IMR-90 (cell line): Measurements from ENCODE around the gene PXK. TPM values are rescaled to one million over a fixed set of nuclear protein-coding genes. Genes with fewer than 3 reads are reported as not detected.

Experiments used
- ATAC-seq: fragments of 200-7000 bp; cut with Tn5 transposase; 2 replicates; pipeline ENCODE4 v1.9.1; 2020; ENCODE audit warnings: low read depth, mild to moderate bottlenecking, moderate library complexity
- BruUV-seq: library from RNA; stranded (reverse); fragments of 400-500 nt; replicated peaks from 2 replicates; lab custom pipeline; 2021; lab: Mats Ljungman, UMichigan
- CTCF ChIA-PET: fragments of 300-600 bp; formaldehyde crosslinking; extraction: SDS; loops from one replicate; lab custom pipeline; 2021; ENCODE audit warnings: antibody characterized with exemption; lab: Yijun Ruan, JAX
- POLR2A ChIA-PET: fragments of 300-600 bp; sonication (Branson Sonifier 250); formaldehyde crosslinking; loops from one replicate; lab custom pipeline; 2022; ENCODE audit warnings: antibody characterized with exemption; ENCODE audit not compliant: unreplicated experiment; lab: Charles Lee
- DNase-seq: peaks from one replicate; pipeline ENCODE4 v3.0.0; 2013
- H2AFZ ChIP-seq: replicated peaks from 2 replicates; pipeline ENCODE3; 2013; ENCODE audit warnings: low read length, mild to moderate bottlenecking; ENCODE audit not compliant: poor library complexity
- H2AK5ac ChIP-seq: 2 replicates; pipeline ENCODE4 v1.6.1; 2013; ENCODE audit warnings: low read depth, low read length, inconsistent platforms
- H2AK9ac ChIP-seq: replicated peaks from 2 replicates; pipeline ENCODE3; 2013; ENCODE audit warnings: mild to moderate bottlenecking, low read depth, low read length, moderate library complexity; ENCODE audit not compliant: poor library complexity
- H2BK120ac ChIP-seq: 2 replicates; pipeline ENCODE4 v1.6.1; 2013; ENCODE audit warnings: low read depth, low read length, inconsistent platforms
- H2BK15ac ChIP-seq: 3 replicates; pipeline ENCODE4 v1.6.1; 2013; ENCODE audit warnings: low read depth, low read length, inconsistent platforms
- H2BK20ac ChIP-seq: 2 replicates; pipeline ENCODE4 v1.6.1; 2013; ENCODE audit warnings: low read depth, mild to moderate bottlenecking, inconsistent platforms, low read length, moderate library complexity
- H2BK5ac ChIP-seq: 2 replicates; pipeline ENCODE4 v1.6.1; 2013; ENCODE audit warnings: mild to moderate bottlenecking, low read depth, low read length, inconsistent platforms; ENCODE audit not compliant: poor library complexity, severe bottlenecking
- H3K14ac ChIP-seq: replicated peaks from 2 replicates; pipeline ENCODE4 v1.6.1; 2013; ENCODE audit warnings: low read depth, low read length, inconsistent platforms
- H3K18ac ChIP-seq: 2 replicates; pipeline ENCODE4 v1.6.1; 2013; ENCODE audit warnings: low read depth, low read length, control low read depth
- H3K23ac ChIP-seq: 2 replicates; pipeline ENCODE4 v1.6.1; 2013; ENCODE audit warnings: low read depth, low read length, inconsistent platforms
- H3K27ac ChIP-seq: 2 replicates; pipeline ENCODE4 v1.5.1; 2013; ENCODE audit warnings: mild to moderate bottlenecking, control low read depth, low read length; ENCODE audit not compliant: insufficient read depth
- H3K27me3 ChIP-seq: 2 replicates; pipeline ENCODE4 v1.6.1; 2013; ENCODE audit warnings: low read length; ENCODE audit not compliant: control insufficient read depth, insufficient read depth
- H3K36me3 ChIP-seq: 2 replicates; pipeline ENCODE4 v1.6.1; 2013; ENCODE audit warnings: low read length, mixed read lengths; ENCODE audit not compliant: control insufficient read depth, insufficient read depth
- H3K4ac ChIP-seq: 2 replicates; pipeline ENCODE4 v1.6.1; 2013; ENCODE audit warnings: low read depth, low read length, inconsistent platforms
- H3K4me1 ChIP-seq: 2 replicates; pipeline ENCODE4 v1.6.1; 2013; ENCODE audit warnings: low read length, mixed read lengths; ENCODE audit not compliant: control insufficient read depth, insufficient read depth
- H3K4me2 ChIP-seq: 2 replicates; pipeline ENCODE4 v1.6.1; 2013; ENCODE audit warnings: low read depth, mild to moderate bottlenecking, control low read depth, low read length, moderate library complexity
- H3K4me3 ChIP-seq: 2 replicates; pipeline ENCODE4 v1.5.1; 2013; ENCODE audit warnings: low read depth, mild to moderate bottlenecking, control low read depth, low read length, moderate library complexity; ENCODE audit not compliant: insufficient read depth
- H3K56ac ChIP-seq: 2 replicates; pipeline ENCODE4 v1.6.1; 2013; ENCODE audit warnings: low read length, inconsistent platforms; ENCODE audit not compliant: insufficient read depth; ENCODE audit errors: extremely low read depth
- H3K79me1 ChIP-seq, 2 experiments: 2 replicates each; pipeline ENCODE4 v1.6.1; 2013; ENCODE audit warnings: low read length in 2 of 2, inconsistent platforms in 1 of 2, low read depth in 1 of 2
- H3K9ac ChIP-seq: 2 replicates; pipeline ENCODE4 v1.6.1; 2013; ENCODE audit warnings: low read depth, low read length, control low read depth
- H3K9me1 ChIP-seq: 2 replicates; pipeline ENCODE4 v1.6.1; 2013; ENCODE audit warnings: low read length, inconsistent platforms; ENCODE audit not compliant: insufficient read depth
- H3K9me3 ChIP-seq: 2 replicates; pipeline ENCODE4 v1.6.1; 2013; ENCODE audit warnings: low read length; ENCODE audit not compliant: control insufficient read depth, insufficient read depth
- H4K20me1 ChIP-seq: 2 replicates; pipeline ENCODE4 v1.6.1; 2013; ENCODE audit warnings: low read length, inconsistent platforms; ENCODE audit not compliant: insufficient read depth
- H4K5ac ChIP-seq: 2 replicates; pipeline ENCODE4 v1.6.1; 2013; ENCODE audit warnings: mild to moderate bottlenecking, low read depth, low read length, control low read depth
- H4K8ac ChIP-seq, 2 experiments: 2 replicates each; pipeline ENCODE4 v1.6.1; 2013; ENCODE audit warnings: low read depth in 2 of 2, low read length in 2 of 2, control low read depth in 1 of 2, inconsistent platforms in 1 of 2
- H4K91ac ChIP-seq: 2 replicates; pipeline ENCODE4 v1.6.1; 2013; ENCODE audit warnings: low read depth, low read length, inconsistent platforms; ENCODE audit not compliant: insufficient read depth
- FOS ChIP-seq: fragments of 150-350 bp; IDR thresholded peaks from 2 replicates; pipeline ENCODE4 v1.6.1; 2016; ENCODE audit warnings: low read depth, low read length
- MAZ ChIP-seq: IDR thresholded peaks from 2 replicates; pipeline ENCODE4 v1.6.1; 2012; ENCODE audit warnings: low read depth, mild to moderate bottlenecking, low read length, improper control_type of control experiment, moderate library complexity, borderline replicate concordance
- RAD21 ChIP-seq: IDR thresholded peaks from 2 replicates; pipeline ENCODE4 v1.6.1; 2012; ENCODE audit warnings: low read length, improper control_type of control experiment
- RCOR1 ChIP-seq: IDR thresholded peaks from 2 replicates; pipeline ENCODE4 v1.6.1; 2012; ENCODE audit warnings: mild to moderate bottlenecking, low read length, improper control_type of control experiment; ENCODE audit not compliant: insufficient replicate concordance
- WGBS, 2 experiments: methylation state at CpG; one replicate each; pipeline versions ENCODE4 v1.1.5 to v1.1.7; 2013; ENCODE audit warnings: missing lambda C conversion rate in 2 of 2; ENCODE audit not compliant: insufficient read length in 1 of 2; ENCODE audit errors: extremely low coverage in 2 of 2; 5-methylcytosine and 5-hydroxymethylcytosine counted together
- dilution Hi-C: fragments of 300-500 bp; cut with HindIII; formaldehyde crosslinking; loops from one replicate; pipeline ENCODE4 v1.14.3; 2018; ENCODE audit warnings: low sequenced_read_pairs; ENCODE audit not compliant: unreplicated experiment
- in situ Hi-C: fragments of 300-500 bp; cut with MboI; formaldehyde crosslinking; loops from 3 replicates; pipeline ENCODE4 v1.14.3; 2019; ENCODE audit warnings: low sequenced_read_pairs, inconsistent platforms, mixed read lengths
- intact Hi-C: fragments of 100-400 bp; cut with micrococcal nuclease; formaldehyde crosslinking; loops from 2 replicates; pipeline ENCODE4 v1.10.0; 2022
- polyA plus RNA-seq, 3 experiments: library from polyadenylated mRNA; depleted of rRNA; stranded (reverse); fragments of >200 nt; gene quantifications; 2 replicates each; pipeline ENCODE4 v1.2.3, GENCODE V29; 2012; ENCODE audit warnings: low replicate concordance in 1 of 3
- total RNA-seq: library from RNA; depleted of rRNA; stranded (reverse); fragments of >200 nt; gene quantifications from 2 replicates; pipeline ENCODE4 v1.2.3, GENCODE V29; 2012
- TF ChIP-seq, protein P1 (sequence below): fragments of 150-350 bp; IDR thresholded peaks from 2 replicates; pipeline ENCODE4 v1.6.1; 2016; ENCODE audit warnings: low read depth, mild to moderate bottlenecking, low read length, moderate library complexity, borderline replicate concordance
- TF ChIP-seq, protein P2 (sequence below): fragments of 150-350 bp; IDR thresholded peaks from 2 replicates; pipeline ENCODE4 v1.6.1; 2017; ENCODE audit warnings: mild to moderate bottlenecking, antibody characterized with exemption, low read length, low read depth
- TF ChIP-seq, protein P3 (sequence below): conservative IDR thresholded peaks from 2 replicates; pipeline ENCODE4 v1.5.1; 2012; ENCODE audit warnings: mild to moderate bottlenecking, low read depth, low read length, improper control_type of control experiment

The PXK gene
- total and polyA plus RNA-seq, 2 of the 4 experiments (the other 2 are of a cell fraction): 14.3 to 17.7 TPM

DNA sequence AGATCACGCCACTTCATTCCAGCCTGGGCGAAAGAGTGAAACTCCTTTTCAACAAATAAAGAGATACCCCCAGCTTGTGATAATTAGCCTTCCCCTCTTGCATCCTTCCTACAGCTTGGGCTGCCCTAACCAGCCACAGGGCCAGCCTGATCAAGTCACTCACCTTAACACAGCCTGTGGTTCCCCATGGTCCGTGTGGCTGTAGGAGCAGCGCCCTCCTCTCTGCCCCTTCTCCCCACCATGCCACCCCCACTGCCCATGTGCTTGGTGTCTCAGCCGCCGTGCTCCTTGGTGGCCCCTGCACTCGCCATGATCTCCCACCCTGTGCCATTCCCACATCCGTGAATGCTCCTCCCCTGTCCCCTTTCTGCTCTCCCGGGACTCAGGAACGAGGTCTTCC, 39.8 kb upstream of the PXK start:
- H2BK20ac ChIP-seq: no peak overlapping the region
- peaks cover 6% of the 10 kb centered on the region; the same call in 1 of the 2 replicates for H3K36me3 ChIP-seq
- H4K20me1 ChIP-seq: no peaks in the 10 kb centered on the region
- H3K4ac ChIP-seq: no peak overlapping the region
- no peak overlapping the region for H3K4me3 ChIP-seq
- no peak overlapping the region for H3K18ac ChIP-seq
- H4K91ac ChIP-seq: no peak overlapping the region
- dilution Hi-C loops (no loop called here), in situ Hi-C loops (no loop called here), intact Hi-C loops (no loop called here)
- H4K5ac ChIP-seq: no peak overlapping the region
- H3K56ac ChIP-seq: no peak overlapping the region
- H3K4me2 ChIP-seq: no peak overlapping the region
- no peak overlapping the region for H3K23ac ChIP-seq
- H3K9ac ChIP-seq: no peak overlapping the region
- H2AK5ac ChIP-seq: no peak overlapping the region
- H2AFZ ChIP-seq: no peak overlapping the region
- BruUV-seq: no TSS peak
- no peak overlapping the region for H2BK120ac ChIP-seq
- H2AK9ac ChIP-seq: no peak overlapping the region
- no peak overlapping the region for H3K14ac ChIP-seq
- DNase-seq: no peak
- no peaks in the 10 kb centered on the region for H3K4me1 ChIP-seq
- POLR2A ChIA-PET: no interaction called here
- H3K9me3 ChIP-seq: peaks cover 4% of the 10 kb centered on the region
- no peak overlapping the region for H3K27ac ChIP-seq
- peaks cover under 1% of the 10 kb centered on the region; the same call in 1 of the 2 replicates for H3K27me3 ChIP-seq
- WGBS, 2 experiments: 96% methylated on average over 6 of the region's 10 CpGs; no CpG with 5 or more reads in 1 of the 2 experiments
- ATAC-seq: no peak
- H2BK5ac ChIP-seq: no peak overlapping the region
- CTCF ChIA-PET: interaction anchor here (1.2 to 1.6 kb wide), 3 partner anchors 14 to 105 kb away, joined by 3 to 4 read pairs (median 4); partner anchors contain the start of genes HTD2 and RPP14
- no peaks in the 10 kb centered on the region; the same call in 1 of the 2 replicates for H3K9me1 ChIP-seq
- no peak overlapping the region for H2BK15ac ChIP-seq
- no peak overlapping the region for H4K8ac ChIP-seq
- TF ChIP-seq RAD21 (no peak), MAZ (no peak), RCOR1 (no peak), FOS (no peak)
- TF ChIP-seq, protein P1, sequence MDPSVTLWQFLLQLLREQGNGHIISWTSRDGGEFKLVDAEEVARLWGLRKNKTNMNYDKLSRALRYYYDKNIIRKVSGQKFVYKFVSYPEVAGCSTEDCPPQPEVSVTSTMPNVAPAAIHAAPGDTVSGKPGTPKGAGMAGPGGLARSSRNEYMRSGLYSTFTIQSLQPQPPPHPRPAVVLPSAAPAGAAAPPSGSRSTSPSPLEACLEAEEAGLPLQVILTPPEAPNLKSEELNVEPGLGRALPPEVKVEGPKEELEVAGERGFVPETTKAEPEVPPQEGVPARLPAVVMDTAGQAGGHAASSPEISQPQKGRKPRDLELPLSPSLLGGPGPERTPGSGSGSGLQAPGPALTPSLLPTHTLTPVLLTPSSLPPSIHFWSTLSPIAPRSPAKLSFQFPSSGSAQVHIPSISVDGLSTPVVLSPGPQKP: no peak
- TF ChIP-seq, protein P2, sequence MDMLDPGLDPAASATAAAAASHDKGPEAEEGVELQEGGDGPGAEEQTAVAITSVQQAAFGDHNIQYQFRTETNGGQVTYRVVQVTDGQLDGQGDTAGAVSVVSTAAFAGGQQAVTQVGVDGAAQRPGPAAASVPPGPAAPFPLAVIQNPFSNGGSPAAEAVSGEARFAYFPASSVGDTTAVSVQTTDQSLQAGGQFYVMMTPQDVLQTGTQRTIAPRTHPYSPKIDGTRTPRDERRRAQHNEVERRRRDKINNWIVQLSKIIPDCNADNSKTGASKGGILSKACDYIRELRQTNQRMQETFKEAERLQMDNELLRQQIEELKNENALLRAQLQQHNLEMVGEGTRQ: no peak
- TF ChIP-seq, protein P3, sequence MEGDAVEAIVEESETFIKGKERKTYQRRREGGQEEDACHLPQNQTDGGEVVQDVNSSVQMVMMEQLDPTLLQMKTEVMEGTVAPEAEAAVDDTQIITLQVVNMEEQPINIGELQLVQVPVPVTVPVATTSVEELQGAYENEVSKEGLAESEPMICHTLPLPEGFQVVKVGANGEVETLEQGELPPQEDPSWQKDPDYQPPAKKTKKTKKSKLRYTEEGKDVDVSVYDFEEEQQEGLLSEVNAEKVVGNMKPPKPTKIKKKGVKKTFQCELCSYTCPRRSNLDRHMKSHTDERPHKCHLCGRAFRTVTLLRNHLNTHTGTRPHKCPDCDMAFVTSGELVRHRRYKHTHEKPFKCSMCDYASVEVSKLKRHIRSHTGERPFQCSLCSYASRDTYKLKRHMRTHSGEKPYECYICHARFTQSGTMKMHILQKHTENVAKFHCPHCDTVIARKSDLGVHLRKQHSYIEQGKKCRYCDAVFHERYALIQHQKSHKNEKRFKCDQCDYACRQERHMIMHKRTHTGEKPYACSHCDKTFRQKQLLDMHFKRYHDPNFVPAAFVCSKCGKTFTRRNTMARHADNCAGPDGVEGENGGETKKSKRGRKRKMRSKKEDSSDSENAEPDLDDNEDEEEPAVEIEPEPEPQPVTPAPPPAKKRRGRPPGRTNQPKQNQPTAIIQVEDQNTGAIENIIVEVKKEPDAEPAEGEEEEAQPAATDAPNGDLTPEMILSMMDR: no peak
- no peaks in the 10 kb centered on the region for H3K79me1 ChIP-seq
